CD4-positive, alpha-beta T cell treated with Interleukin-12 subunit alpha and Interleukin-12 subunit beta, for 1 hour (primary cell): ENCODE data around the gene DHPS.
"Not testable (repeated sequence)": the region's sequence is repeated elsewhere in the genome, so short reads cannot be mapped to it uniquely, and the experiment has no call there.

Experiments used
- DNase-seq: peaks from one replicate; pipeline ENCODE4 v3.0.0-alpha.2; 2020

DHPS gene

GRCh38 chr19:12705169-12705568, 23.5 kb upstream of the DHPS start:
- no peak for DNase-seq

DNA sequence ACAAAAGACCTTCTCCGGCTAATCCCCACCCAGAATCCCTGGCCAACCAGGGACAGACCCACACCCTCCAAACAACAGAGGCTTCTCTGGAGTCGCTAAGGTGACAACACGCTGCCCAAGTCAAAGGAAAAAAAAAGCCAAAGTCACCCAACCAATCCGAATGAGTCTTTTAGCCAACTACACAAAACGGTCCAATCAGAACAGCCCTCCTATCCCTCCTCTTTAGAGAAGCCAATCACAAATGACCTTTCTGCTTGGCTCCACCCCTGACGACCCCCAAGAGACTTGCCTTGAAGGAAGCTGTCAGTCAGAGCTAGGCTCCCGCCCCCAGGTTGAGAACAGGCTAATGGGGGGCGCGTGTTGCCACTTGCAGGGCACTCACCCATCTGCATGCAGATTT, 21.4 kb upstream of the DHPS start:
- DNase-seq, result no peak

DNA sequence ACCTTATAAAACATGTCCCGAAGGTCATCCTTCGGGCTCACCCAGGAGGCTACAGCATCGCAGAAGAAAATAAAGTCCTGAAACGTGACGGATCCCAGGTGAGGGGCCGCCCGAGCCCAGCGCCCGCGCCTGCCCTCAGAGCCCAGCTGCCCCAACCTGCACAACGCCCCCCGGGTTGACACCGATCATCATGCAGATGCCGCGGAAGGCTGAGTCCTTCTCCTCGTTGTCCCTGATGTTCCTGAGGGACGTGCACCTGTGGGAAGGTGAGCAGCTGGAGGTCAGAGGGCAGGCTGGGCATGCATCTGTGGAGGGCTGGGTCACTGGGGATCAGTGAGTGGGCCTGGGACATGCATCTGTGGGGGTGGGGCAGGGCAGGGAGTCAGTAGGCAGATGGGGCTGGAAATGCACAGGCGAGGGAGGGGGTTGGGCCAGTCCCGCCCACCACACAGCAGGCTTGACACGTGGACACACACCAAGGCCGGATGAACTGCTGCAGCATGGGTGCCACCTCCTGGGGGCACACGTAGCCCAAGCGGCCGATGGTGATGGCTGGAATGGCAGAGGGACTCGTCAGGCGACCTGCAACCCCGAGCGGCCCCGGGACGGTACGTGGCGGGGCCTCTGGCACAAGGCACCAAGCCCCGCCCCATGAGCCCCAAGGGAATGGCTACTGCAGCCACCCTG, 20.1 kb upstream of the DHPS start:
- no peak for DNase-seq

- no peak for DNase-seq
Measured at GRCh38 chr19:12698138-12698537, 16.5 kb upstream of the DHPS start.

DNA sequence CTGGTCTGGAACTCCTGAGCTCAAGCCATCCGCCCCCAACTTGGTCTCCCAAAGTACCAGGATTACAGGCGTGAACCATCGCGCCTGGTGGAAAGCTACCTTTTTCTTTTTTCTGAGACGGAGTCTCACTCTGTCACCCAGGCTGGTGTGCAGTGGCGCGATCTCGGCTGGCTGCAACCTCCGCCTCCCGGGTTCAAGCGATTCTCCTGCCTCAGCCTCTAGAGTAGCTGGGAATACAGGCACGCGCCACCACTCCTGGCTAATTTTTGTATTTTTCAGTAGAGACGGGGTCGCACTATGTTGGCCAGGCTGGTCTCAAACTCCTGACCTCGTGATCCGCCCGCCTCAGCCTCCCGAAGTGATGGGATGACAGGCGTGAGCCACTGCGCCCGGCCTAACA, 15.7 kb upstream of the DHPS start:
- DNase-seq, result not testable (repeated sequence)

GRCh38 chr19:12696366-12697335, 15.0 kb upstream of the DHPS start, which contains the start of gene FBXW9:
Gene FBXW9, minus strand, starts transcription at chr19:12696631. Its CDS starts 50 bp downstream, at chr19:12696581.
- DNase-seq, result peak; percentile 96

DNA sequence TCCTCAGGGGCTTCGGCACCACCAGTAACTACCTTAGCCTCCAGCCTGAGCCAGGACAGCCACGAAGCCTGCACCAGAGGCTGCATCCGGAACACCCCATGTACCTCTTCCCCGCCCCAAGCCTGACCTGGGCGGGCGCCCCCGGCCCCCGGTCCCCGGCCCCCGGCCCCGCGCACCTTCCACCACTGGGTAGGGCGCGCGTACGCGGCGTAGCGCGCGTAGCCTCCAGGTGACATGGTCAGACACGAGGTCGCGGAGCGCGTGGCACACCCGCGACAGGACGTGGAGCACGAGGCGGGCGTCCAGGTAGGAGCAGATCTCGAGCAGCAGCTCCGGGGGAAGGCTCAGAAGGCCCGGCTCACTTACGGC, 14.3 kb upstream of the DHPS start:
- no peak for DNase-seq

DNA sequence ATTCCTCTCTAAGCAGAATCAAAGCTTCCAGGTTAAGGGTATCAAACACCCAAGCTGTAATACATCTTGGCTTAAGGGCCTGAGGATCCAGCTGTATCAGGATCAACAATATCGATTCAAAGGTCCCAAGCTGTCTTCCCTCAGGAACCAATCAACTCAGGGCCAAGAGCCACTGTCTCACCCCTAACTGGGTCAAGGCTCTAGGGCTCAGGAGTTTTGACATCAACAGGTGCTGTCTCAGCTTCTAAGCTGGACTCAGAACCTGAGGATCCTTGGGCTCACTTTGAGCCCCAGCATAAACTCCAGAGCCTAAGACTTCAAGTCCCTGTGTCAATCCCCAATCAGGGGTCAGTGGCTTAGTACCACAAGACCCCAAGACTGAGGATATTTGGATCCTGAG, 13.8 kb upstream of the DHPS start:
- no peak for DNase-seq

DNA sequence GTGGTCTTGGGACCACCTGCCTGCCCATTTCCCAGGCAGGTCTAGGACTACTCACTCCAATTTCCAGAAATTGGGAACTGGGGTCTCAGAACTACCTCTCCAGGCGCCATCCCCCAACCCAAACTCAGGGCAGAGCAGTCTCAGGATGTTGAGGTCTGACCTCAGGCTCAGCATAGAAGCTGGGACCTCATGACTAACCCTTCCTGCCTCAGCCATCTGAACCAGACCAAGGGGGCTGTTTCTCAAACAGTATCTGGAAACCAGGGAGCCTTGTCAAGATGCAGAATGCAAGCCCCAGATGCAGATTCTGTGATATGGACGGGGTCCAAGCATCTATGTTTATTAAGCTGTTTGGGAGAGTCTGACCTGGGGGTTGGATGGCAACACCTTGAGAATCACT, 13.4 kb upstream of the DHPS start:
- no peak for DNase-seq

DNA sequence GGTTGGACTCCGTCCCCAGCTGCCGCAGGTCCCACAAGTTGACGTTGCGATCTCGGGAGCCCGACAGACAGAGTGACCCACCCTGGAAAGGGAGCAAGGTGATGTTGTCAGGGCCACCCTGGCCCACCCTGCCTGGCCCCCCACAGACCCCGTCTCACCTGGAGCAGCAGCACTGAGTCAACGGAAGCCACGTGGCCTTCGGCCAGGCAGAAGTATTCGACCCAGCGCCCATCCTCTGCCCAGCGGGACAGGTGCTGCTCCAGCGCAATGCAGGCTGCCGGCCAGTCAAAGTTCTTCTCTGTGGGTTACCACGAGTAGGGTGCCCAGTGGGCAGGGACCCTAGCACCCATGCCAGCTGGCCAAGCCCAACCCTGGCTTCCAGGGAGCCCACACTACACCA, 13.0 kb upstream of the DHPS start:
- DNase-seq, result no peak

GRCh38 chr19:12692960-12693359, 11.3 kb upstream of the DHPS start:
- no peak for DNase-seq

GRCh38 chr19:12689581-12690216, 8.0 kb upstream of the DHPS start:
- DNase-seq, result no peak

DNA sequence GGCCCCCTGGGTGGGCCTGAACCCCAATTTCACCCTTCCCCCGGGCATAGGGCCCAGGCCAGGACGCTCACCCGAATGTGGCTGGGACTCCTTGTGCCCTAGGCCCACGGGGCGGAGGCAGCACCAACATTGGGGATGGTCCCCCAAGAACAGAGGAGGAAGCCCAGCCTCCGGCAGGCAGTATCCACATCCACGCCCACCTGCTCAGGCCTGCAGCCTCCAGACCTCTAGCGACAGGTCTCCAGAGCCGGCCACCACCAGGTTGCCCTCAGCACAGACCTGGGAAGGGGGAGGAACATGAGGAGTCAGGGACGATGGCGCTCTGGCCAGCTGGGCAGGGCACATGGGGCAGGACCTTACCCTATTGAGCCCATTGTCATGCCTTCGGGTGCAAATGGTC, 7.3 kb upstream of the DHPS start:
- no peak for DNase-seq

- no peak for DNase-seq
Measured at GRCh38 chr19:12687496-12688196, 6.0 kb upstream of the DHPS start, which contains the start of gene GNG14. Gene GNG14, plus strand, starts transcription at chr19:12687998. Its CDS starts 51 bp downstream, at chr19:12688049.

- no peak for DNase-seq
Measured at GRCh38 chr19:12685831-12686230, 4.2 kb upstream of the DHPS start.

GRCh38 chr19:12680034-12680433, 1.6 kb downstream of the DHPS start:
- no peak for DNase-seq

DNA sequence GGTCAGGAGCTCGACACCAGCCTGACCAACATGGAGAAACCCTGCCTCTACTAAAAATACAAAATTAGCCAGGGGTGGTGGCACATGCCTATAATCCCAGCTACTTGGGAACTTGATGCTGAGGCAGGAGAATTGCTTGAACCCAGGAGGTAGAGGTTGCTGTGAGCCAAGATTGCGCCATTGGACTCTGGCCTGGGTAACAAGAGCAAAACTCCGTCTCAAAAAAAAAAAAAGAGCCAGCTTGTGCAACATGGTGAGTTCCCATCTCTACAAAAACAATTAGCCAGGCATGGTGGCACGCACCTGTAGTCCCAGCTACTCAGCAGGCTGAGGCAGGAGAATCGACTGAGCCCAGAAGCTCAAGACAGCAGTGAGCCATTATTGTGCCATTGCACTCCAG, 3.6 kb downstream of the DHPS start:
- DNase-seq, result not testable (repeated sequence)

DNA sequence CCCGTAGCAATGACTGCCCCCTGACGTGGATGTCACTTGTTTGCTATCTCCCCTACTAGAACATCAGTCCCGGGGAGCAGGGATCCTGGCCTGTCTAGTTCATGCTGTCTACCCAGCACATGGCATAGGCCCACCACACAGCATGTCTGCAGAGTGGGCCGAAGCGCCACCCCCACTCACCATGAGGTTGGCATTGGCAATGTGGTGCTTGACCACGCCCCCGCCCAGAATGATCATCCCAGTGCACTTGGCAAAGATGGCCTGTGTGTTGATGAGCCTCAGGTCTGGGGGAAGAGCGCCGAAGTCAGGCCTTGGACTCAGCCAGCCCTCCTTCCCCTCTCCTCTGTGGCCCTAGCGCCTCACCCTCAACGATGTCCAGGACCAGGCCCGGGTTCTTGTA, 4.8 kb downstream of the DHPS start:
- DNase-seq, result no peak

GRCh38 chr19:12676384-12676792, 5.3 kb downstream of the DHPS start:
- peak; percentile 84 for DNase-seq

DNA sequence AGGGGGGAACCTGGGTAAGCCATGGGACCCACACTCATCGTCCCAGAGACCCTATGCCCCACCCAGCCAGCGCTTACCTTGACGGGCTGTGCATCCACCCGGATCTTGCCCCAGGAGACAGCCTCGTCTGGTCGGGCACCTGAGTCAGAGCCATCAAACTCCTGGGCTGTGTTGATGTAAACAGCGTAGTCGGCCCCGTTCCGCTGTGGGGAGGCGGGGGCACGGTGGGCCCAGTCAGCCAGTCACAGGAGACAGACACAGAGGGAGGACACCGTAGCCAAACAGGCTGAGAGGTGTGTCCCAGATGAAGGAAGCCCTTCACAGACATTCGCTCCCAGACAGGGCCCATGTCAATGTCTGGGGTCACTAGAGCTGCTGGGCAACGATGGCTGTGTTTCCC, 5.7 kb downstream of the DHPS start:
- DNase-seq, result no peak

DNA sequence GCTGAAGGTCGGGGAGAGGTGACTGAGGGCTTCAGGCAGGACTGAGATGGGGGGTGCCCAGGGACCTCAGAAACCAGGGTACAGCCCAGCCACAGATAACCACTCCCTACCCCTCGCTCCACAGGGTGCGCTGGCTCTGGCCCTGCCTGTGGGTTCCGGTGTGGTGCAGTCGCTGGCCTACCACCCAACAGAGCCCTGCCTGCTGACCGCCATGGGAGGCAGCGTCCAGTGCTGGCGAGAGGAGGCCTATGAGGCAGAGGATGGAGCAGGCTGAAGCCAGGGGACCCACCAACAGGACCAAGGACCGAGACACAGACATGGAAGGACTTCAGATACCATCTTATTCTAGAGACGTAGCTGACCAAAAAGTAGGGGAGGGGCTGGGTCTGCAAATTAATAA, 6.3 kb downstream of the DHPS start:
- DNase-seq, result no peak

- DNase-seq, result no peak
Measured at GRCh38 chr19:12672744-12673143, 8.9 kb downstream of the DHPS start.
